Astrocyte (in vitro differentiated cells and primary cell): ENCODE results near the gene LECT2. TPM values are rescaled to one million over a fixed set of nuclear protein-coding genes. Genes with fewer than 3 reads are reported as not detected.

ENCODE experiments used
- DNase-seq: peaks from one replicate; pipeline ENCODE4 v3.0.0-alpha.2; 2010; ENCODE audit warnings: low read depth
- FAIRE-seq: peaks from 2 replicates; lab custom pipeline; 2011; peaks lifted over from hg19 to GRCh38; lab: Jason Lieb, UNC
- H2AFZ ChIP-seq: 2 replicates; pipeline ENCODE4 v1.6.0; 2012; ENCODE audit warnings: low read depth, low read length, inconsistent platforms
- H3K27ac ChIP-seq: 2 replicates; pipeline ENCODE4 v1.5.1; 2011; ENCODE audit warnings: low read depth, low read length, inconsistent platforms
- H3K27me3 ChIP-seq: 2 replicates; pipeline ENCODE4 v1.6.0; 2011; ENCODE audit warnings: low read length, inconsistent platforms; ENCODE audit not compliant: insufficient read depth
- H3K36me3 ChIP-seq: 2 replicates; pipeline ENCODE4 v1.5.1; 2011; ENCODE audit warnings: low read length, inconsistent platforms; ENCODE audit not compliant: insufficient read depth
- H3K4me1 ChIP-seq: 2 replicates; pipeline ENCODE4 v1.5.1; 2011; ENCODE audit warnings: low read length, inconsistent platforms; ENCODE audit not compliant: insufficient read depth
- H3K4me2 ChIP-seq: 2 replicates; pipeline ENCODE4 v1.6.0; 2012; ENCODE audit warnings: low read length, inconsistent platforms
- H3K4me3 ChIP-seq: 2 replicates; pipeline ENCODE4 v1.5.1; 2011; ENCODE audit warnings: low read depth, mild to moderate bottlenecking, low read length, inconsistent platforms; ENCODE audit not compliant: insufficient read depth
- H3K79me2 ChIP-seq: 2 replicates; pipeline ENCODE4 v1.6.0; 2012; ENCODE audit warnings: mild to moderate bottlenecking, low read length, inconsistent platforms; ENCODE audit not compliant: insufficient read depth
- H3K9ac ChIP-seq: 2 replicates; pipeline ENCODE4 v1.6.0; 2012; ENCODE audit warnings: mild to moderate bottlenecking, low read length, inconsistent platforms
- H3K9me3 ChIP-seq: 2 replicates; pipeline ENCODE4 v1.5.1; 2012; ENCODE audit warnings: low read depth, mild to moderate bottlenecking, low read length, inconsistent platforms; ENCODE audit not compliant: insufficient read depth
- H4K20me1 ChIP-seq: 2 replicates; pipeline ENCODE4 v1.6.0; 2012; ENCODE audit warnings: low read length, inconsistent platforms; ENCODE audit not compliant: insufficient read depth
- H3K27ac Mint-ChIP-seq: one replicate; pipeline ENCODE4 v1.8.0; 2021; ENCODE audit warnings: mild to moderate bottlenecking, mixed read lengths; ENCODE audit not compliant: unreplicated experiment
- H3K27me3 Mint-ChIP-seq: one replicate; pipeline ENCODE4 v1.8.0; 2021; ENCODE audit warnings: low read depth, mixed read lengths; ENCODE audit not compliant: unreplicated experiment
- H3K36me3 Mint-ChIP-seq: one replicate; pipeline ENCODE4 v1.8.0; 2021; ENCODE audit warnings: low read depth, mixed read lengths; ENCODE audit not compliant: unreplicated experiment
- H3K4me1 Mint-ChIP-seq: one replicate; pipeline ENCODE4 v1.8.0; 2021; ENCODE audit warnings: low read depth, mixed read lengths; ENCODE audit not compliant: unreplicated experiment
- H3K4me3 Mint-ChIP-seq: one replicate; pipeline ENCODE4 v1.8.0; 2021; ENCODE audit warnings: mild to moderate bottlenecking, moderate library complexity, mixed read lengths; ENCODE audit not compliant: unreplicated experiment
- H3K9me3 Mint-ChIP-seq: one replicate; pipeline ENCODE4 v1.8.0; 2021; ENCODE audit warnings: mild to moderate bottlenecking, mixed read lengths; ENCODE audit not compliant: unreplicated experiment
- EZH2 ChIP-seq: IDR thresholded peaks from 2 replicates; pipeline ENCODE4 v1.6.1; 2012; ENCODE audit warnings: mild to moderate bottlenecking, low read length, inconsistent platforms; ENCODE audit not compliant: insufficient read depth
- total RNA-seq: library from RNA; stranded (reverse); gene quantifications from 2 replicates; pipeline ENCODE4 v1.2.1, GENCODE V29; 2021
- TF ChIP-seq, protein P1 (sequence below): IDR thresholded peaks from 2 replicates; pipeline ENCODE4 v1.5.1; 2011; ENCODE audit warnings: low read depth, mild to moderate bottlenecking, inconsistent platforms, low read length, moderate library complexity; ENCODE audit not compliant: insufficient read depth

LECT2 gene
- total RNA-seq, 1 donor from 2014 or later: not detected

DNA sequence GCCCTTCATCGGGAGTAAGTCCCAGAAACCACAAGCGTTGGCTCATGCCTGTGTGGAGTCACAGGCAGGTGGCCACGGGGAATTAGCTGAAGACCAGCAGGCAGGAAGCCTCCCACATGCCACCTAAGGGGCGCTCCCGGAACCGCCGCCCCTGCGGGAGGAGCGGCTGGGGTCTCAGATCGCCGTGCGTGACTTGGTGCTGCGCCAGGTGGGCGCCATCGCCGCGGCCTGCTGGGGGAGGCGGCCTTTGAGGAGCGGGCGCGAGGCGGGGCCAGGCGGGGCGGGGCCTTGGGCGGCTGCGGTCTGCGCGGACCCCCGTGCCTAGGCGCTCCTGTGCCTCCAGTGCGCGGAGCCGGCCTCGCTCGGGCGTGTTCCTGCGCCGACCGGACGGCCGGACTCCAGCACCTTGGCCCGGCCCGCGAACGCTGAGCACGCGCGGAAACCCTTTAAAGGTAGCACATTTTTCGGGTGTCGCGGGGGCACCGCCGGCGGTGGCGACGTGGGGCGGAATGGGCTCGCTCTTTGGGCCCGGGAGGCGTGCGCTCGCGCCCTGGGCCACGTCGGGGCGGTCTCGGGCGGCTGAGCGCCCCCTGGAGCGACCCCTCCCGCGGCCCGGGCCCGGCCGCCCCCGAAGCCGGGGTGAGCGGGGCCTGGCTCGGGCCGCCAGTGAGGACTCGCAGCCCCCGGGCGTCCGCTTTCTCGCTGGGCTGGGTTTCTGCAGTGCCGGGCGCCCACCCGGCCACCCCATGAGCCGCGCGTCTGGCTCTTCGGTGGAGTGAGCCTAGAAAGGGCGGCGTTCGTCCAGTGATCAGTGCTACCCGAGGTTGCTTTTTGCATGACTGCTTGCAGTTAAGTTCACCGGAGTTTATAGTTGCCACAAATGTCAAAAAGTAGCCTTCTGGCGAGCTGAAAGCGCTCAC lies 24.5 kb downstream of the LECT2 start:
- Mint-ChIP-seq H3K27me3 (peaks cover 60% of the 10 kb centered on the region), H3K36me3 (no peaks in the 10 kb centered on the region), H3K27ac (no peak overlapping the region), H3K4me1 (peaks cover 5% of the 10 kb centered on the region), H3K4me3 (peak overlapping the region; percentile 75), H3K9me3 (peaks cover 1% of the 10 kb centered on the region)
- no peaks in the 10 kb centered on the region for H3K36me3 ChIP-seq
- no peak overlapping the region for H3K9ac ChIP-seq
- no peaks in the 10 kb centered on the region for H3K79me2 ChIP-seq
- H3K27me3 ChIP-seq: peaks cover 53% of the 10 kb centered on the region
- no peaks in the 10 kb centered on the region for H4K20me1 ChIP-seq
- H3K4me1 ChIP-seq: no peaks in the 10 kb centered on the region
- FAIRE-seq: no peak
- no peak overlapping the region for H3K27ac ChIP-seq
- peak; percentile 95 for TF ChIP-seq EZH2
- TF ChIP-seq, protein P1, sequence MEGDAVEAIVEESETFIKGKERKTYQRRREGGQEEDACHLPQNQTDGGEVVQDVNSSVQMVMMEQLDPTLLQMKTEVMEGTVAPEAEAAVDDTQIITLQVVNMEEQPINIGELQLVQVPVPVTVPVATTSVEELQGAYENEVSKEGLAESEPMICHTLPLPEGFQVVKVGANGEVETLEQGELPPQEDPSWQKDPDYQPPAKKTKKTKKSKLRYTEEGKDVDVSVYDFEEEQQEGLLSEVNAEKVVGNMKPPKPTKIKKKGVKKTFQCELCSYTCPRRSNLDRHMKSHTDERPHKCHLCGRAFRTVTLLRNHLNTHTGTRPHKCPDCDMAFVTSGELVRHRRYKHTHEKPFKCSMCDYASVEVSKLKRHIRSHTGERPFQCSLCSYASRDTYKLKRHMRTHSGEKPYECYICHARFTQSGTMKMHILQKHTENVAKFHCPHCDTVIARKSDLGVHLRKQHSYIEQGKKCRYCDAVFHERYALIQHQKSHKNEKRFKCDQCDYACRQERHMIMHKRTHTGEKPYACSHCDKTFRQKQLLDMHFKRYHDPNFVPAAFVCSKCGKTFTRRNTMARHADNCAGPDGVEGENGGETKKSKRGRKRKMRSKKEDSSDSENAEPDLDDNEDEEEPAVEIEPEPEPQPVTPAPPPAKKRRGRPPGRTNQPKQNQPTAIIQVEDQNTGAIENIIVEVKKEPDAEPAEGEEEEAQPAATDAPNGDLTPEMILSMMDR: no peak
- DNase-seq: no peak
- H3K9me3 ChIP-seq: no peaks in the 10 kb centered on the region
- H2AFZ ChIP-seq: peak overlapping the region; percentile 74
- peak overlapping the region; percentile 84 for H3K4me2 ChIP-seq
- H3K4me3 ChIP-seq: peak overlapping the region; percentile 49

DNA sequence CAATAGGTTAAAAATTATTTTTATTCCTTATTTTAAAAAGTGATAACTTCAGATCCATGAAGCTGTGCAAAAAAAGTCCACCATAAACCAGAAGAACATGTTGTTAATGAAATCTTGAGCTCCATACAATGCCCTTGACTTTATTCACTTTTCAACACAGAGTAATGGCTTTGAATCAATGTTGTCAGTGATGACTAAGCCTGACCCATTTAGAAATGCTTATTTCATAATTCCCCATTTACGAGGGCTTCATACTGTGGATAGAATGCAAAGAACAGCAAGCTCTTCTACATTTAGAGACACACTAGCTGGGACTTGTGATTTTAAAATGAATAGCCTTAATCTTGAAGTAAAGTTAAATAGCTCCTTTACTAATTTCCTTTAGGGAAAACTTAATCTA lies 33.4 kb downstream of the LECT2 start:
- H3K4me1 Mint-ChIP-seq: peaks cover 2% of the 10 kb centered on the region
- H2AFZ ChIP-seq: no peak overlapping the region
- H3K4me2 ChIP-seq: no peak overlapping the region
- peaks cover 57% of the 10 kb centered on the region for H3K27me3 ChIP-seq
- DNase-seq (no peak), FAIRE-seq (peak; percentile 60)
- TF ChIP-seq, protein P1: no peak
- TF ChIP-seq EZH2: no peak
- peaks cover 57% of the 10 kb centered on the region for H3K27me3 Mint-ChIP-seq
- H3K4me1 ChIP-seq: no peaks in the 10 kb centered on the region
- peaks cover 3% of the 10 kb centered on the region for H3K9me3 ChIP-seq
- H3K36me3 Mint-ChIP-seq: no peaks in the 10 kb centered on the region
- no peaks in the 10 kb centered on the region for H3K36me3 ChIP-seq
- no peak overlapping the region for H3K4me3 ChIP-seq
- no peak overlapping the region for H3K9ac ChIP-seq
- H3K27ac Mint-ChIP-seq: no peak overlapping the region
- H4K20me1 ChIP-seq: no peaks in the 10 kb centered on the region
- H3K79me2 ChIP-seq: no peaks in the 10 kb centered on the region
- H3K27ac ChIP-seq: no peak overlapping the region
- H3K4me3 Mint-ChIP-seq: no peak overlapping the region
- H3K9me3 Mint-ChIP-seq: no peaks in the 10 kb centered on the region

DNA sequence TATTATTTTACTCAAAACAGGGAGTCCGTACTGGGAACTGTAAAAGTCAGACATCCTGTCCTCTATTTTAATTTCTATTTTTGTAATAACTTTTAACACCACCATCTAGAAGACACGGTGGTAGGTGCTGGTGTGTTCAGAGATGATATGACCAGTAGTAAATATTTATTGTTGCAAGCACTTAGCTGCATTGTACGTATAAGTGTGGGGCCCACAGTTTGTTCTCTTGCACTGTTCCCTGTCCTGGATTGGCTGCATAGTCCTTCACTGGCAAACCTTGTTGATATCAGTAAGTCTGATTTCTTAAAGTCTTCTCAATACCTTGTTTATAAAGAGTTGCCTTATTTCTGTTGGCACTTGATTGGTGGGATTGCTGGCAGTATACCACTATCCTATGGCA lies 34.6 kb downstream of the LECT2 start:
- H3K27me3 ChIP-seq: peaks cover 48% of the 10 kb centered on the region
- TF ChIP-seq, protein P1: no peak
- TF ChIP-seq EZH2: no peak
- H3K27ac Mint-ChIP-seq: no peak overlapping the region
- H3K9ac ChIP-seq: no peak overlapping the region
- no peaks in the 10 kb centered on the region for H3K36me3 ChIP-seq
- peaks cover 2% of the 10 kb centered on the region for H3K4me1 Mint-ChIP-seq
- no peak overlapping the region for H3K4me2 ChIP-seq
- no peak overlapping the region for H2AFZ ChIP-seq
- H3K27ac ChIP-seq: no peak overlapping the region
- no peaks in the 10 kb centered on the region for H3K9me3 Mint-ChIP-seq
- H3K79me2 ChIP-seq: no peaks in the 10 kb centered on the region
- H3K27me3 Mint-ChIP-seq: peaks cover 57% of the 10 kb centered on the region
- no peak overlapping the region for H3K4me3 Mint-ChIP-seq
- H3K4me3 ChIP-seq: no peak overlapping the region
- no peak for FAIRE-seq
- no peaks in the 10 kb centered on the region for H3K4me1 ChIP-seq
- no peaks in the 10 kb centered on the region for H4K20me1 ChIP-seq
- peaks cover 3% of the 10 kb centered on the region for H3K9me3 ChIP-seq
- H3K36me3 Mint-ChIP-seq: no peaks in the 10 kb centered on the region
- no peak for DNase-seq
